Measurements from ENCODE around the gene ABHD6.
"Not testable (repeated sequence)": the region's sequence is repeated elsewhere in the genome, so short reads cannot be mapped to it uniquely, and the experiment has no call there.

ABHD6 gene

DNA sequence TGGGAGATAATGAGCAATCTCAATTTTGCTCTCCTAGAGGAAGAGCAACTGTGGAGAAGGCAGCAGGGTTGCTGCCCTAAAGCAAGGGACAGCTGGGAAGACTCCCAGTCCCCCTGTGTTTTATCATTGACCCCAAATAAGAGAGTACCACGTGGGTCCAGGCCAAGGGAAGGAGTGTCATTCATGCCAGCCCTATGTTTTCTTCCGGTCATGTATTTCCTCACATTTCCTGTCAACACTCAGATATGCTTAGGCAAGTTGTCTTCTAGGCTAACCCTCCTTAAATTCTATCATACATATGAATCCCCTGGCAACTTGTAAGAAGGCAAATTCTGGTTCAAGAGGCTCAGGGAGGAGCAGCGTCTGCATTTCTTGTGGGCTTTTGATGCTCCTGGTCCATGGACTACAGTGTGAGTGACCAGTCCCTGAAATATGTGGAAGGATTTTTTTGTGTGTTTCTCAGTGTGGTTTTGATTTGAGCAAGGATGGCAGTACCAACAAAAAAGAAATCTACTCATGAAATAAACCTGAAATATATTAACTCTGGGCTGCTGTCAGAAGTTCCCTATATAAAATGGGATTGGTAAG, 36.5 kb downstream of the ABHD6 start:
- no peak for DNase-seq (ENCODE audit: low spot score)

DNA sequence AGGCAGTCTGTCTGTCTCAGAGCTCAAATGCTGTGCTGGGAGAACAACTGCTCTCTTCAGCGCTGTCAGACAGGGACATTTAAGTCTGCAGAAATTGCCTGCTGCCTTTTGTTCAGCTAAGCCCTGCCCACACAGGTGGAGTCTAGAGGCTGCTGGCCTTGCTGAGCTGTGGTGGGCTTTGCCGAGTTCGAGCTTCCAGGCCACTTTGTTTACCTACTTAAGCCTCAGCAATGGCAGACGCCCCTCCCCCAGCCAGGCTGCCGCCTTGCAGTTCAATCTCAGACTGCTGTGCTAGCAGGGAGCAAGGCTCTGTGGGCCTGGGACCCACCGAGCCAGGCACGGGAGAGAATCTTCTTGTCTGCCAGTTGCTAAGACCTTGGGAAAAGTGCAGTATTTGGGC, 43.5 kb downstream of the ABHD6 start:
- DNase-seq (ENCODE audit: low spot score), result no peak

GRCh38 chr3:58285334-58285733, 47.7 kb downstream of the ABHD6 start:
- DNase-seq (ENCODE audit: low spot score), result no peak

DNA sequence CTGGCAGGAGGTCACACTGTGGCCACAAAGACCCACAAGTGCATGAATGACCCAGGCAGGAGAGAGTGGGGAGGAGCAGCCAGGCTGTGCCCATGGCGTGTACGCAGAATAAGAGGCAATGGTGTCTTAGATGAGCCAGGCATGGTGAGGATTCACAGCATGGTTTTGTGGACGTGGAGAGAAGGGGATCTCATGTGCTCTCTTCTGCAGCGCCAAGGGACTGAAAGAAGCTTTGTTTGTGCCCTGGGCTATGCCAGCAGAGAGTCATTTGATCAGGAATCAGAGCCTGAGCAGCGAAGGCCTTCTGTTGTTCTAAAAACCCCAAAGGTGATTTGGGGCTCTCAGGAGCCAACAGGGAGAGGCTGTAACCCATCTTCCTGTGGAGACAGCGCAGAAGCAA, 49.8 kb downstream of the ABHD6 start:
- no peak for DNase-seq (ENCODE audit: low spot score)

- no peak for DNase-seq (ENCODE audit: low spot score)
Observed at GRCh38 chr3:58288011-58288728, 50.6 kb downstream of the ABHD6 start.

- DNase-seq (ENCODE audit: low spot score), result not testable (repeated sequence)
Observed at GRCh38 chr3:58288964-58289613, 51.5 kb downstream of the ABHD6 start.

DNA sequence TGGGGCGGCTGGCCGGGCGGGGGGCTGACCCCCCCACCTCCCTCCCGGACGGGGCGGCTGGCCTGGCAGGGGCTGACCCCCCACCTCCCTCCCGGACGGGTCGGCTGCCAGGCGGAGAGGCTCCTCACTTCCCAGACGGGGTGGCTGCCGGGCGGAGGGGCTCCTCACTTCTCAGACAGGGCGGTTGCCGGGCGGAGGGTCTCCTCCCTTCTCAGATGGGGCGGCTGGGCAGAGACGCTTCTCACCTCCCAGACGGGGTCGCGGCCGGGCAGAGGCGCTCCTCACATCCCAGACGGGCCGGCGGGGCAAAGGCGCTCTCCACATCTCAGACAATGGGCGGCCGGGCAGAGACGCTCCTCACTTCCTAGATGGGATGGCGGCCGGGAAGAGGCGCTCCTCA, 52.9 kb downstream of the ABHD6 start:
- DNase-seq (ENCODE audit: low spot score), result not testable (repeated sequence)

DNA sequence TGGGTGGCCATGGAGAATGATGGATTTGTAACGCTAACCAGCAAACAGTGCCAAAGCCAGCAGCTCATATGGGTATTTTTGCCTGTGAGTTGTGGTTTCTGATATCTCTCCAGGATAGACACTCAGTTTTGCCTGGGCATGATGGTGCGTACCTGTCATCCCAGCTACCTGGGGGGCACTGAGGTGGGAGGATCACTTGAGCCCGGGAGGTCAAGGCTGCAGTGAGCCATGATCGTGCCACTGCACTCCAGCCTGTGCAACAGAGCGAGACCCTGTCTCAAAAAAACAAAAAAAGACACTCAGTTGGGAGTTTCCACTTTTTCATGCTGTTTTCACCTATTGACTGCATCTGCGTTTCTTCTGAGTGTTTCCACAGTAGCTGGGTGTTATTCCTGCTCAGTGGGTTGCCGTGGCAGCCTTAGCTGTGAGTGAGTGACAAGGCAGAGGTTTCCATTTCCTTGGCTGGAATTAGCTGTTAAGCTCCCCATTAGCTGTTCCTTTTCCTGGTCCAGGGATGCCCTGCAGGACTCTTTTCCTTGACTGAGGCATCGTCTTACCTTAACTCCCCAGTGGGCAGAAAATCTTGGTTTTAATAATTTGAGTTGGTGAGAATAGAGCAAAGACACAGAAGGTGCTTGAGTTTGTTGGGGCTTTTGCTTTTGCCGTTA, 54.2 kb downstream of the ABHD6 start:
- no peak for DNase-seq (ENCODE audit: low spot score)

DNA sequence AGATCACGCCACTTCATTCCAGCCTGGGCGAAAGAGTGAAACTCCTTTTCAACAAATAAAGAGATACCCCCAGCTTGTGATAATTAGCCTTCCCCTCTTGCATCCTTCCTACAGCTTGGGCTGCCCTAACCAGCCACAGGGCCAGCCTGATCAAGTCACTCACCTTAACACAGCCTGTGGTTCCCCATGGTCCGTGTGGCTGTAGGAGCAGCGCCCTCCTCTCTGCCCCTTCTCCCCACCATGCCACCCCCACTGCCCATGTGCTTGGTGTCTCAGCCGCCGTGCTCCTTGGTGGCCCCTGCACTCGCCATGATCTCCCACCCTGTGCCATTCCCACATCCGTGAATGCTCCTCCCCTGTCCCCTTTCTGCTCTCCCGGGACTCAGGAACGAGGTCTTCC, 55.3 kb downstream of the ABHD6 start:
- no peak for DNase-seq (ENCODE audit: low spot score)

DNA sequence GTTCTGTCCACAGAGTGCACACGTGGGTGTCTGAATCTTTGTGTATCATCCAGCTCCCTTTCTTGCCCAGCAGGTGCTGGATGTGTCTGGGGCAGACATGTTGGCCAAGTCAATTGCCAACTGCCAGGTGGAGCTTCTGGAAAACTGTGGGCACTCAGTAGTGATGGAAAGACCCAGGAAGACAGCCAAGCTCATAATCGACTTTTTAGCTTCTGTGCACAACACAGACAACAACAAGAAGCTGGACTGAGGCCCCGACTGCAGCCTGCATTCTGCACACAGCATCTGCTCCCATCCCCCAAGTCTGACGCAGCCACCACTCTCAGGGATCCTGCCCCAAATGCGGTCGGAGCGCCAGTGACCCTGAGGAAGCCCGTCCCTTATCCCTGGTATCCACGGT, 55.9 kb downstream of the ABHD6 start:
- no peak for DNase-seq (ENCODE audit: low spot score)

GRCh38 chr3:58296269-58296668, 58.7 kb downstream of the ABHD6 start:
- no peak for DNase-seq (ENCODE audit: low spot score)

DNA sequence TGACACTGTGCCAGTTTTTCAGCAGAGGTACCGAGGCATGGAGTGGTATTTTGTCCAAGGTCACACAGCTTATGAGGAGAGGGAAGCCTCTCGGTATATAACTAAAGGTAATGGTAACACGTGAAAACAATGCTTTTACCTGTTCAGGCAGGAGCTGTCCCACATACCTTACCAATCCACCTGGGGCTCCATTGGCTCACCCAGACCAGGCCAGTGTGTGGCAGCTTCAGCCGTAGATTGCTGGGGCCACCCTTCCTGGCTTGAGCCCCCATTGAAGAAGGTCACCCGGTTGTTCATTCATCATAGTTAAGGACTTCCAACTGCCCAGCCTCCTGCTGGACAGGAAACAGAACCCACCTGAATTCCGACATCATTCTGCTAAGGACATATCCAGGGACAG, 59.3 kb downstream of the ABHD6 start:
- DNase-seq (ENCODE audit: low spot score), result no peak

- no peak for DNase-seq (ENCODE audit: low spot score)
Observed at GRCh38 chr3:58298190-58298589, 60.6 kb downstream of the ABHD6 start.

DNA sequence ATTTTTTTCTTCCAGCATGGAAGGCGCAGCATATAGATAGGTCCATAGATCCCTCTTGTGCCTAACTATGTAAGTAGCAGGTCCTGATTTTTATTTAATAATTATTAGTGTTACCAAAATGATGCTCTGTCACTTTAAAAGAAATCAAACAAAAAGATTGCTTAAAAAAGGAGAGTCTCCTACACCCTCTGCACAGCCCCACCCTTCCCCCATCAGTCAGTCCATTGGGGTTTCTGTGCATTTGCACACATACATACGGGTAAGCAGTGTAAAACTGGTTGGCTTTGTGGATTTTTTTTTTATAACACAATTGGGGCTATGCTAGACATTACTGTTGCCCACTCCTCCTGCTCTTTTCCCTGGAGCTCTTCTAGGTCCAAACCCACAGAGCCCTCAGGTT, 61.5 kb downstream of the ABHD6 start:
- DNase-seq (ENCODE audit: low spot score), result no peak

- DNase-seq (ENCODE audit: low spot score), result peak; percentile 66
Observed at GRCh38 chr3:58299839-58300516, 62.4 kb downstream of the ABHD6 start.

GRCh38 chr3:58305882-58306711, 68.5 kb downstream of the ABHD6 start, which contains the start of the genes HTD2 and RPP14:
TSS of gene HTD2 (plus strand) at chr3:58306520. CDS start at chr3:58317614, 11,094 bp downstream.
TSS of gene RPP14 (plus strand) at chr3:58306245. CDS start at chr3:58310330, 4,085 bp downstream.
- DNase-seq (ENCODE audit: low spot score), result peak; percentile 96

- peak; percentile 72 for DNase-seq (ENCODE audit: low spot score)
Observed at GRCh38 chr3:58307639-58308215, 70.1 kb downstream of the ABHD6 start.

DNA sequence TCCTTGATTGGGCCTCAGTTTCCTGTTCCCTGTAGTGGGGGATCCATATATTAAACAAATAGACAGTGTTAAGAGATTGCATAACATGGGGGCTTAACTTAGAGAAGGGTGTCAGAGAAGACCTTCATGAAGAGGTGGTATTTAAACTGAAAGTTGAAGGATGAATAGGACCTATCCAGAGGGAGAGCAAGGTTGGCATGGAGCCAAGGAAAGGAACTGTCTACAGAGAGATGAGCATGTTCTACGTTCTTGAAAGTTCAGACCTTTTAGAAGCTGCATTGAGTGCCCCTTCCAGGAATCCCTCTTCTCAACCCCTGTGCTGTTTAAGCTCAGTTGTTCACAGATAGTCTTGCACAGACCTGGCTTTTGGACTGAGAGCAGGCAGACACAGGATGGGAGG, 71.1 kb downstream of the ABHD6 start:
- no peak for DNase-seq (ENCODE audit: low spot score)

GRCh38 chr3:58317811-58318210, 80.2 kb downstream of the ABHD6 start:
- no peak for DNase-seq (ENCODE audit: low spot score)

DNA sequence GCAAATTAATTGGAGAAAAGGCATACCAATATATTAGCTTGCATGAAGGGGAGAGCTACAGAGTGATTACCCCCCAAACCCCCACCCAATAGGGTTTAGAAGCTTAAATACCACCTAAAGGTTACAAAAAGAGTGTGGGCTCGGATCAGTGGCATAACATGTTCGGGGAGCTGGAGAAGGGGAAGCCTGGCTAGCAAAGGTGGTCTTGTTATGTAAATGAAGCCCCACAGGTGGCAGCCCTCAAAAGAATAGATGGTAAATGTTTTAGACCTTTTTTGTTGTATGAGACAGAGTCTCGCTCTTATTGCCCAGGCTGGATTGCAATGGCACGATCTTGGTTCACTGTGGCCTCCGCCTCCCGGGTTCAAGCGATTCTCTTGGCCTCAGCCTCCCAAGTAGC, 84.2 kb downstream of the ABHD6 start:
- DNase-seq (ENCODE audit: low spot score), result no peak

DNA sequence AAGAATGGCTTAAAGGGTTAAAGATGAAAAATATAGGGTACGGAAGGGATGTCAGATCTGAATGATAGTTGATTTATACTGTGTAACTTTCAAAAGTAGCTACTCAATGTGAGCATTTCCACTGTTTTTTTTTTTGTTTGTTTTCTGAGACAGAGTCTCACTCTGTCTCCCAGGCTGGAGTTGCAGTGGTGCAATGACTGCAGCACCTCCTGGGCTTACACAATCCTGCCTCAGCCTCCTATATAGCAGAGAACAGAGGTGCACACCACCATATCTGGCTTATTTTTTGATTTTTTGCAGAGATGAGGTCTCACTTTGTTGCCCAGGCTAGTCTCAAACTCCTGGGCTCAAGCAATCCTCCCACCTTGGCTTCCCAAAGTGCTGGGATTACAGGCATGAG, 85.2 kb downstream of the ABHD6 start:
- DNase-seq (ENCODE audit: low spot score), result no peak
